Posterior vena cava (tissue), 2 donors: ENCODE data around the gene RFTN1. TPM values are rescaled to one million over a fixed set of nuclear protein-coding genes. Genes with fewer than 3 reads are reported as not detected.
"Not testable (repeated sequence)": the region's sequence is repeated elsewhere in the genome, so short reads cannot be mapped to it uniquely, and the experiment has no call there.

ENCODE experiments used
- DNase-seq: peaks from one replicate; pipeline ENCODE4 v3.0.0-alpha.2; 2020; ENCODE audit warnings: low spot score
- intact Hi-C, 2 donors: fragments of 100-400 bp; cut with DNase I; formaldehyde crosslinking; loops; one replicate each; pipeline versions ENCODE4 v1.14.1 to v1.14.2; 2022 to 2023
- total RNA-seq, 2 donors: library from RNA; stranded (reverse); fragmentation: NEBNext Ultra II Directional; extraction: Animal tissue kit (Norgen Biotek cat#: 25700); gene quantifications; one replicate each; pipeline ENCODE4 v1.2.1, GENCODE V29; 2021
- donor health status: DM: yes; HTN: yes; CAD: no.
- donor health status: DM: yes; HTN: yes; CAD: no.

The RFTN1 gene
- total RNA-seq, 2 donors from 2014 or later: 72.2 to 102 TPM

DNA sequence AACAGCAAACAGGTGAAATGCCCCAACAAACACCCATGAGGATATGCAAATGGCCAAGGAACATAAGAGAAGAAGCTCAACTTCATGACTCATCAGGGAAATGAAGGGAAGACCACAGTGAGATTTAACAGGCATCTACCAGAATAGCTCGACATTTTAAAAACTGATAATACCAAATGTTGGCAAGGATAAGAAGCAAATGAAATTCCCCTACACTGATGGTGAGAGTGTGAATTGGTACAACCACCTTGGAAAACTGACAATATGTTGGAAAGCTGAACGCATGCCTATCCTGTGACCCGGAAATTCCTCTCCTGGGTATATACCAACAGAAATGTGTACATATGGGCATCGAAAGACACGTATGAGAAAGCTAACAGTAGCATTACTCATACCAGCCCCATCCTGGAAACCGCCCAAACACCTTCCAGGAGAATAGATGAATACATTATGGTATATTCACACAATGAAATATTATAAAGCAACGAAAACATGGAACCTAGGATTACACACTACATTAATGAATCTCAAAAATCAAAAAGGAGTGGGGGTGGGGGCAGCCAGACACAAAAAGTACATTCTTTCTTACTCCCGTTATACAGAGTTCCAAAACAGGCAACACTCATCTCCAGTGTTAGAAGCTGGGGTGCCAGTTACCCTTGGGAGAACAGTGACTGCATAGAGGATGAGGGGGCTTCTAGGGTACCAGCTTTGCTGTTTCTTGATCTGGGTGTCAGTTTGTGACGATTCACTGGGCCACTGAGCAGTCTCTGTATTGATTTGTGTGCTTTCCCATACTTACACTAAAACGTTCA is 16.9 kb downstream of the RFTN1 start:
- DNase-seq: no peak
- intact Hi-C loops: no loop called here

DNA sequence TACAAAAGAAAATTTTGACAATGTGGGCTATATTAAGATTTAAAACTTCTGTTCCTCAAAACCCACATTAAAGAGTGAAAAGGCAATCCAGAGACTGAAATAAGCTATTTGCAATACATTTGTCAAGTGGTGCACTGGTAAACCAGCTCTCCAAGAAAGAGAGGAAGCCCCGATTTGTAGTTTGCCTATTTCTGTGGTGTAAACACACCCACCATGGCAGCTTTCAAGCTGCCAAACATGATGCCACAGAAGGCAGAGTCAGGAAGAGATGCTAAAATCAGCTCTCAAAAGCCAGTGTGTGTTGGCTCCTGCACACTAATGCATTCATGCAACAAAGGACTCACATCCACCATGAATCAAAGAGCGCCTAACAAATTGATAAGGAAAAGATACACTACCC is 17.5 kb downstream of the RFTN1 start:
- intact Hi-C loops: no loop called here
- DNase-seq: no peak

DNA sequence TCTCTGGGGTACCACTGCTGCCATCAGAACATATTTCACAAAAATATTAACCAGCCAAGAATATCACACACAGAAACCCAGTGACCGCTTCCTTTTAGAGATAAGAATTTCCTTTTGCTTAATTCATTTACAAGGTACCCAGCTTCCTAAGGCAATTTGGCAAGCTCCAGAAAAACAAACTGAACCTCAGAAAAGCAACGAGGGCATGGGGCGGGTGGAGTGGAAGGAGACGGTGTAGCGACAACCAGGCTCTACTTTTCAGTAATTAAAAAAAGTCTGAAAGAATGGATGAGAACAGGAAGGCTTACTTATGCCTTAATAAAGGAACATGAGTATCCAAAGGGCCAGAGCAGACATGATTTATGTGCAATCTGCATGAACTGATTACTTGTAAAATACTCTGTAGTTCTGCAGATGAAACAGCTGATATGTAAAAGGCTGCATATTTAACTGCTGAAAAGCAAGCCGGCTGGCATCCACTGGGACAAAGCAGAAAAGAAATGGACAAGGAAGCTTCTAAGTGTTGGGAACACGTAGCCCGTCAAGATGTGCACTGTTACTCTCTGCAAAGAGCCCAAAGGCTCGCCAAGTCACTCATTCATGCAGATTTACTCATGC is 18.6 kb downstream of the RFTN1 start:
- DNase-seq: no peak

DNA sequence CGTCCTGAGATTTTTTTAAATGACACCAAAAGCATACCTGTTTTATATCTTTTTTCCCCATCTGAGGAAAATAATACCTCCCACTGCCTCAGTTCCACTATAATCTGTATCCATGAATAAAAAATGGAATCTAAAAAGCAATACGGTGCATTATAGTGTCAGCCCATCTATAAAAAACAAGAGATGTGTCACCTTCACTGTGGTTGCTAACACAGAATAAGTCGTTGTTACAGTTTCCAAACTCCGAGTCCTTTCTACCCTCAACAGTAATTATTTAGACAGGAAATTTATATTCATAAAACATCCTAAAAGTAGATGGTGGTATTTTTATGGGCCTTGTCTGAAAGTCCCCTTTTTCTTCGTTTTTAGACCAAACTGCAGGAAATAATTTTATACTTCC is 19.4 kb downstream of the RFTN1 start:
- intact Hi-C loops: no loop called here
- DNase-seq: no peak

More for the DNA sequence above, 18.6 kb downstream of the RFTN1 start:
- intact Hi-C loops: no loop called here

DNA sequence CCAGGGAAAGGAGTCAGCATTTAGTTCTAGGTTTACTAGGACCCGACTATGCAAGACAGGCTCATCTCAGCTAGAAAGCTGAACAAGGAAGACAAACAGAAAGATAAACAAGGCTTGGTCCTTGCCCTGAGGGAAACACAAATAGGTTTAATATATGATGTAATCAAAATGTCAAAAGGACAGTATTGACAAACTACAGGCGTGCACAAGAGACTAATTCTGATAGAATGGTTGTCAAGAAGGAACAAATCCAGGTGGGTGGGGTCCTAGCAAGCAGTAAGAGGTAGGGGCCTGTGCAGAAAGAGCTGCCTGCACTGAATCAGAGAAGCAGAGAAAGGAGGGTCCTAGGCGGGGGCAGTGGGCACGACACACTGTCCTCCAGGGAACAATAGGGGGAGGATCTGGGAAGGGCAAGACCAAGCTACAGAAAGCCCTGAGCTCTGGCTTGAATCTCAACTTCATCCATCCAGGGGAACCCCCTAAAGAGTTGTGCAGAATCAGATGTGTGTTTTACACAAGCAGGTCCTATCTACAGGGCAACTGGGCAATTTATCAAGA is 23.4 kb downstream of the RFTN1 start:
- intact Hi-C loops: no loop called here
- DNase-seq: no peak

DNA sequence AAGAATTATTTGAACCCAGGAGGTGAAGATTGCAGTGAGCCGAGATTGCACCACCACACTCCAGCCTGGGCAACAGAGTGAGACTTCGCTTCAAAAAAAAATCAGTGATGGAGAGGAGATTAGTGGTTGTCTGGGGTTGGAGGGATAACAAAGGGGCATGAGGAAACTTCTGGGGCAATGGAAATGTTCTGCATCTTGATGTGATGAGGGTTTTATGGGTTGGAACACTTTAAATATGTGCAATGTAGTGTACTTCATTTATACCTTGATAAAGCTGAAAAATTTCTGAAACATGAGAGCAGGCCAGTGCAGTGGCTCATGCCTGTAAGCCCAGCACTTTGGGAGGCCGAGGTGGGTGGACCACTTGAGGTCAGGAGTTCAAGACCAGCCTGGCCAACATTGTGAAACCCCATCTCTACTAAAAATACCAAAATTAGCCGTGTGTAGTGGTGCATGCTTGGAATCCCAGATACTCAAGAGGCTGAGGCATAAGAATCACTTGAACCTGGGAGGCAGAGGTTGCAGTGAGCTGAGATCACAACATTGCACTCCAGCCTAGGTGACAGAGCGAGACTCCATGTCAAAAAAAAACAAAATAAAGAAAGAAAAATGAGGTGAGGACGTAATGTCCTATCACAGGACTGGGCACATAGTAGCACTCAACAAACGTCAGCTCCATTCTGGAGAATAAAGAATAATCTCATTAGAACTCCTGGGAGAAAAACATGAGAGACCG is 24.0 kb downstream of the RFTN1 start:
- intact Hi-C loops, DNase-seq: not testable (repeated sequence)

DNA sequence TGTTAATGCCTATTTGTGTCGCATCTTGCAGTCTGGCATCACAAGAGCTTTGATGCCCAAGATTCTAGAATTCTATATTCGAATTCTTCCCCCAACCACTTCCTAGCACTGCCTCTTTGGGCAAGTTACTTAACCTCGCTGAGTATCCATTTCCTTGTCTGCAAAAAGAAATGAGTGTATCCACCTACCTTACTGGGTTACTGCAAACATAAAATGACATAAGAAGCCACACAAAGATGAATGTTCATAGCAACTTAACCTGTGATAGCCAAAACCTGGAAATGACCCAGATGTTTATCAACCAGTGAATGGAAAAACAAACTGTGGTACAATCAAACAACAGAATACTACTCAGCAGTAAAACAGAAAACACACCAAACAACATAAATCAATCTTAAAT is 24.9 kb downstream of the RFTN1 start:
- no peak for DNase-seq
- intact Hi-C loops: no loop called here

DNA sequence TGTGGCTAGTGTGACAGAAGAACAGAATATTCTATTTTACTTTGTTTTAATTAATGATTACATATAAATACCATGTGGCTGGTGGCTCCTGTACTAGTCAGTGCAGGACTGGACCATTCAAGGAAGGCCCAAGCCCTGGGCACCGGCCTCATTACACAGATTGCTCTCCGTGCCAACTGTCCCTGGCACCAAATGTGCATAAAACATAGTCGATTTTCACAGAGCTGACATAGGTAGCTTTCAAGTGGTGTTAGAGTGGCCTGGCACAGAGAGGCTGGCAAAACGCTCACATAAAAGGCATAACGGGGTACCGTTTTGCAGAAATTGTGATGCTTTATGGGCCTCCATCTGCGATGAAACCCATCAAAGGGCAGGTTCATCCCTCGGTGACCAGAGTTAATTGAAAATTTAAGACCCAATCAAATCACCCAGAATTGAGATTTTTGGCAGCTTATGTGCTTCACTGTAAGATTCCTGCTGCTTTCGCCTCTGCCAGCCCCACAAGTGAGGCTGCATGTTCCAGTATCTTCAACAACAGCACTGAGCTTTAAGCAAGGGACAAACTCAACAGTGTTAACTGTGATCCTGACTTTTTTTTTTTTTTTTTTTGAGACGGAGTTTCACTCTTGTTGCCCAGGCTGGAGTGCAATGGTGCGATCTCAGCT is 25.9 kb downstream of the RFTN1 start:
- DNase-seq: no peak
- intact Hi-C loops: no loop called here

DNA sequence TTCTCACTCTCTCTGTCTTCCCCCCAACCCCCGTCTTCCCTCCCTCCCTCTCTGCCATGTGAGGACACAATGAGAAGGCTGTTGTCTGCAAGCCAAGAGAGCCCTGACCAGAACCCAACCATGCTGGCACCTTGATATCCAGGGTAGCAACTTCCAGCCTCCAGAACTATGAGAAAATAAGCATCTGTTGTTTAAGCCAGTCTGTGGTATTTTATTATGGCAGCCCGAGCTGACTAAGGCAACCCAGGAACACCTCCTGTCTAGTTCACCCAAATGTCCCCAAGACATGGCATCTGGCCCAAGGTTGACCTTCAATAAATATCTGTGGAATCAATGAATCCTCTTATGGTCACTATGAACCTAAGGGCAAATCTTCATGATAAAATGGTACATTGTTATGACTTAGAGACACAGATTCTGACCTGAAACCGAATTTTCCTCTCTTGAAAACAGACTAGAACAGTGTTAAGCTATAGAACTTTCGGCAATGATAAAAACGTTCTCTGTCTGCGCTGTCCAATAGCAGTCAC is 26.5 kb downstream of the RFTN1 start:
- intact Hi-C loops: no loop called here
- no peak for DNase-seq

DNA sequence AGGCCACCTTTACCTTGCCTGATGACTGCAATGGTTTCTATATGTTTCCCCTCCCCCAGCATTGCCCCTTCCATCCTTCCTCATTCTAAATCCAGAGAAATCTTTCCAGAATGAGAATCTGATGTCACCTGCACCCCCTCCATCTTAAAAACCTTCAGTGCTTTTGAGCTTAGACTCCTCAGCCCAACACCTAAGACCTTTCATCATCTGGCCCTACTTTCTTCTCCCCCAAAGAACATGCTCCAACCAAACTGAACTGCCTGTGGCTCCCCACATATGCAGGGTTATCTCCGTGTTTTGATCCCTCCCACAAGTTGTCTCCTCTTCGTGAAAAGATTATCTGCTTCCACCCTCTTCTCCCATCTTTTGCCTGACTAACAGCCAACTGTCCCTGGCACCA is 27.3 kb downstream of the RFTN1 start:
- DNase-seq: no peak
- intact Hi-C loops: no loop called here

DNA sequence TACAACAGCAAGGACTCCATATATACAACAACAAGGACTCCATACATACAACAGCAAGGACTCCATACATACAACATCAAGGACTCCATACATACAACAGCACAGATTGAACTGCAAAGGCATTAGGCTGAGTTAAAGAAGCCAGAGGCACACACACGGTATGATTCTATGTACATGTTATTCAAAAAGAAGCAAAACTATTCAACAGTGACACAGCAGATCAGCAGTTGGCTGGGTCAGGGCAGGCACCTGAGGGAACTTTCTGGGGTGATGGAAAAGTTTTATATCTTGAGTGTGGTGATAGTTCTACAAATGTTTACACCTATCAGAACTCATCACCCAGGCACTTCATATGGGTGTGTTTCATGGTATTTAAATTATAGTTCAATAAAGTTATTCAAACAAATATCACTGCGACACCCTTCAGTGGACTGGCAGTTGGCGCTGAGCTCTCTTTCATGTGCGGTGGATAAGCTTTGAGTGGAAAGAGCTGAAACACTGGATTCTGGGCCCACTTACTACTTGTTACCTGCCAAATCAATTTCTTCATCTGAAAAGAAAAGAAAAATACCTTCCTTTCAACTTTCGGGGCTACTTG is 28.0 kb downstream of the RFTN1 start:
- no peak for DNase-seq
- intact Hi-C loops: no loop called here

DNA sequence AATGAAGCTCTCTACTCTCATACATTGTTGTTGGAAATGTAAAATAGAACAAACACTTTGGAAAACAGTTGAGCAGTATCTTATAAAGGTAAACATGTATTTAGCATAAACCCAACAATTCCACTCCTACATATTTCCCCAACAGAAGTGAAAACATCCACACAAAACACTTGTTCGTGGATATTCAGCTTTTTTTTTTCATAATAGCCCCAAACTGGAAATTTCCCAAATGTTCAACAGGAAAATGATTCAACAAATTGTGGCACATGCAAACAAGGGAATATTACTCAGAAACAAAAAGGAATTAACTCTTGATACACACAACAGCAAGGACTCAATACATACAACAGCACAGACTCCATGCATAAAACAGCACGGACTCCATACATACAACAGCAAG is 28.5 kb downstream of the RFTN1 start:
- intact Hi-C loops: no loop called here
- no peak for DNase-seq

DNA sequence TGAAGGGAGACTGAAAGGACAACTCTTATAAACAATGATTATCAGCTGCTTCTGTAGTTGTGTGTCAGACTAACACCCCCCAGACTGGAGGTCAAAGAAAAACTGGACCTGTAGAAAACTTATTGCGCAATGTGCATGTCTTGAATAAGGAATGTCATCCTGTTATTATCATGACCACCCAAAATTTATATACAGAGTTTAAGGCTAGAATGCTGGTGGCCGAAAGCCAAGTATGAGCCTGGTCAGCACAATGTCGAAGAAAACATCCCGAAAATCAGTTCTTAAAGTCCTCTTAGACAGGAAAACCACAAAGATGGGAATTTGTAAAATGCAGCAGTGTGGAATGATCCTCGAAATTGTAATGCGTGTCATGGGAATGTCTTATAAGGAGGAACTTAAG is 29.3 kb downstream of the RFTN1 start:
- intact Hi-C loops: no loop called here
- no peak for DNase-seq

DNA sequence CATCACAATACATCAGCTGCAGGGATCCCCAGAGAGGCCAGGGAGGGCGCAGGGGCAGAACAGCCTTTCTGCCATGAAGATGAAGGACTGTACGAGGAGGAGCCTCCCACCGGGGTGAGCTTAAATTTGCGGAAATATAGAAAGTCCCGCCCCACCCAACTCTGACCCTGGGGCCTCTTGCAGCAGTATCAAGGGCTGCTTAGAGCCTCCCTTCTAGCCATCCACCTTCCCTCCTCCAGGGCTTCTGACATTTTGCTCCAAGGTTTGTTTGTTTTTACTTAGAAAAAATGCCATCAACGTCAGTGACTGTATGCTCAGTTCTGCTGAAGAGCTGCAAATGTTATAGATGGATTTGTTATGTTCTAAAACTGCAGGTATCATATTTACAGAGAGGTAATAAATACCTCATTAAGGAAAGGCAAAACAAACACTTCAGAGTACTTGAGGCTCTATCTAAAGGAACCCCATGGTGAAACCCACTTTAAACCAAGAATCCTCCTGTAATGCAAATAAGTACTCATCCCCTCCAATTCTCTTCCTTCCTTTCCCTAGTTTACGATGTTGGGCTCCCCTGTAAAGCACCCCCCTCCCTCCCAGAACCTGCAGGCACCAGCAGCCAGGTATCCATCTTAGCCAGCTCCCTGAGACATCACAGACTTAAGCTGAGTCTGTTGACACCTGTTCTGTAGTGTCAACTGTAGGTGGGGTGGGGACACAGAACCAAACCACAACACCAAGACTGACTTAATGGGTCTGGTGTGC is 30.5 kb downstream of the RFTN1 start:
- DNase-seq: no peak
- intact Hi-C loops: no loop called here

DNA sequence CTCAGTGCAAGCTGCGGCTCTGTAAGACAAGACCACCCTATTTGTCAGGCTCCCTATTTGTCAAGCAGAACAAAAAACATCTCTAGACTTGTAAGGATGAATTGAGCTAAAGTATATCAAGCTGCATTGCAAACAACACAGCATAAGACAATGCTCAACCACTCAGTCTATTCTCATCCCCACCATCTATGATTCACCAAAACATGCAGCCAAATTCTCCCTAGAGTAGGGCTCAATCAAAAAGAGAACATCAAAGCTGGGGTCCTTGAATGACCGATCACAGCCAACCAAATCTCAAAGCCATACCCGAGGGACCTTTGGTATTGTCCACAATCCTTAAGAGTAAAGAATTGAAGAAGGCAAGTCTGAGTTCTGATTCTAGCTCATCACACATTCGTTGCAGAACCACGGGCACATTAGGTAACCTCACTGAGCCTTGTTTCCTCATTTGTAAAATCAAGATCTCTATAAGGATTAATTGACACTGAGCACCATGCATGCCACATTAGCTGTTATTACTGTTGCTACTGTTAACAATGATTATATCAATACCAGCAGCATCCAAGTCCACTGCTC is 31.2 kb downstream of the RFTN1 start:
- intact Hi-C loops: no loop called here
- DNase-seq: no peak

DNA sequence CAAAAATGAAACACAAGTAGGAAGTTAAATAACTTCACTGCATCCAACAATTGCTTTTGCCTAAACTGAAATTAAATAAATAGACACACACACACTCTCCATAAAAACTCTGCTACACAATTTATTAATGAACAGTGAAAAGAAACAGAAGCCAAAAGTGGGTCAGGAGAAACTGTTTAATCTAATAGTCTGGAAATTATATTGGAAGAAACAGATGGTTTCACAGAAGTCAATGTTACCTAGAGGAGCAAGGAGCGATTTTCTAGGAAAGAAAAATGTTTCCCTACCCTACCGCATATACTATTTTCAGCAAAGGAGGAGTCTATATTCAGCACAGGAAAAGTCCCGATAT is 32.0 kb downstream of the RFTN1 start:
- no peak for DNase-seq
- intact Hi-C loops: no loop called here

DNA sequence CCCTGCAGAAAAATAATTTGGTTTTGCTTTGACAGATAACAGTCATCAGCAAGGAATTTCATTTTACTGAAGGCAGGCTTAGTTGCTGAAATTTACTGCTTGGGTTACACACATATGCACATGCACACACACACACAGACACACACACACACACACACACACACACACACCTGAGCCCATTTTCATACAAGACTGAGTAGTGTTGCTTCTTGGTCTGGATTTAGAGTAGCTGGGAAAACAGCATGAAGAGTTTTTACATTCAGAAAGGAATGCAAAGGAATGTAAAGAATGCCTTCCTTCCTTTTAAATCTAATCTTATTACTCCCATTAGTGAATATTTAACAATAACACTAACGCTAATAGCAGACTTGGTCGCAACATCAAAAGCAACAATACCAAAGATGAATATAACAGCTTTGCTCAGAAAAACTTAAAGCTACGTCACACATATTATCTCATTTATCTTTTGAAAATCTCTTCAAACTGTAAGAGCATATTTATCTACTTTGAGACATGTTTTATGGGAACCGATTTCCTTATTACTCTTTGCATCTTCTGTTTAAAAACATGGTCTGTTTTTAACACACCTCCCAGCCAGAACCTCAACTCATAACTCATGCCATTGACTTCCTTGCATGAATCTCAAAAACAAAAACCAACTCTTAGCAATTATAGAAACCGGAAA is 32.5 kb downstream of the RFTN1 start:
- intact Hi-C loops: no loop called here
- no peak for DNase-seq
